Stomach smooth muscle (tissue), 2 donors: ENCODE results near the gene AHNAK2.

Experiments used
- H3K27ac ChIP-seq: one replicate; pipeline ENCODE4 v1.7.0; 2013; ENCODE audit warnings: mild to moderate bottlenecking, low read length, inconsistent platforms
- H3K27me3 ChIP-seq, 2 donors: one replicate each; pipeline ENCODE4 v1.7.0; 2013; ENCODE audit warnings: low read length in 2 of 2; ENCODE audit not compliant: insufficient read depth in 2 of 2, control insufficient read depth in 1 of 2
- H3K36me3 ChIP-seq, 2 donors: one replicate each; pipeline ENCODE4 v1.7.0; 2013; ENCODE audit warnings: low read length in 2 of 2; ENCODE audit not compliant: control insufficient read depth in 2 of 2, insufficient read depth in 2 of 2
- H3K4me1 ChIP-seq: one replicate; pipeline ENCODE4 v1.7.0; 2013; ENCODE audit warnings: low read length; ENCODE audit not compliant: control insufficient read depth, insufficient read depth
- H3K4me3 ChIP-seq, 2 donors: one replicate each; pipeline ENCODE4 v1.7.0; 2013; ENCODE audit warnings: low read length in 2 of 2
- H3K9ac ChIP-seq, 2 donors: one replicate each; pipeline ENCODE4 v1.7.0; 2013; ENCODE audit warnings: low read length in 2 of 2, mild to moderate bottlenecking in 1 of 2
- H3K9me3 ChIP-seq, 2 donors: one replicate each; pipeline ENCODE4 v1.7.0; 2013; ENCODE audit warnings: low read length in 2 of 2; ENCODE audit not compliant: control insufficient read depth in 2 of 2
- donor health status: healthy.
- donor health status: Pancreatic carcinoma.

The AHNAK2 gene

GRCh38 chr14:104976198-104977007 is 1.8 kb downstream of the AHNAK2 start:
- H3K4me3 ChIP-seq: peak overlapping the region; percentile 75 to 79
- H3K9ac ChIP-seq: peak overlapping the region; percentile 36 to 70
- peak overlapping the region; percentile 89 for H3K27ac ChIP-seq
- no peaks in the 10 kb centered on the region for H3K27me3 ChIP-seq
- peaks cover 84% of the 10 kb centered on the region for H3K4me1 ChIP-seq
- no peaks in the 10 kb centered on the region for H3K36me3 ChIP-seq
- H3K9me3 ChIP-seq: no peaks in the 10 kb centered on the region

DNA sequence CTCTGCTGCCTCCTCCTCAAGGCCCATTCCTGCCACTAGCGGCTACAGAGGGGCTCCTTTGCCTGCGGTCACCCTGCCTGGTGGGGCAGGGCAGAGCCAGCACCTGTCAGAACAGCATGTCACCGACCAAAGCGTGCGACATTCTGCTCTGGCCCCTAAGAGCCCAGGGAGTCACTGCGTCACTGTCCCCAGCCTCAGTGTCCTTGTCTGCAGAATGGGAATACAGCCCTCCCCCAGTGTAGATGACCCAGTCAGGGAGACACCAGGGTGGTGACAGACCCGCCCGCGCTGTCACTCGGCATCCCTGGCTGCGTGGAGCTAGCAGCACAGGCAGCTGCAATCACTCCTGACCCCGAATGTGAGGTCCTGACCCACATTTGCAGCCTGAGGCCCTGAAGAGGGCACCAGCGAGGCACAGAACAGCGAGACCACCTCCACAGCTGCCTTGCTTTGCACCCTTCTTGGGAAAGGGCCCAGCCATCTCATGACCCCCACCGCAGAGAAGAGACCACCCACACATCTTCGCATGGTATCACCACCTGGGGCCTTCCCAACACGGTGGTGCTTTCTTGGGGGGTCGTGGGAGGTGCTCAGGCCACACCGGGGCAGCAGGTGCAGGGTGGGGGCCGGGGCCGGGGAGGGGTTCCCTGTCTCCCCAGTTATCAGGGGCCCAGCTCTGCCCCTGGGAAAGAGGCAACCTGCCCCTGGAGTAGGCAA is 2.5 kb downstream of the AHNAK2 start:
- peak overlapping the region in 1 of 2 donors; percentile 42 for H3K9ac ChIP-seq
- H3K27me3 ChIP-seq: no peaks in the 10 kb centered on the region
- peak overlapping the region in 1 of 2 donors; percentile 79 for H3K4me3 ChIP-seq
- H3K4me1 ChIP-seq: peaks cover 92% of the 10 kb centered on the region
- no peaks in the 10 kb centered on the region for H3K9me3 ChIP-seq
- H3K27ac ChIP-seq: peak overlapping the region; percentile 89
- no peaks in the 10 kb centered on the region for H3K36me3 ChIP-seq

DNA sequence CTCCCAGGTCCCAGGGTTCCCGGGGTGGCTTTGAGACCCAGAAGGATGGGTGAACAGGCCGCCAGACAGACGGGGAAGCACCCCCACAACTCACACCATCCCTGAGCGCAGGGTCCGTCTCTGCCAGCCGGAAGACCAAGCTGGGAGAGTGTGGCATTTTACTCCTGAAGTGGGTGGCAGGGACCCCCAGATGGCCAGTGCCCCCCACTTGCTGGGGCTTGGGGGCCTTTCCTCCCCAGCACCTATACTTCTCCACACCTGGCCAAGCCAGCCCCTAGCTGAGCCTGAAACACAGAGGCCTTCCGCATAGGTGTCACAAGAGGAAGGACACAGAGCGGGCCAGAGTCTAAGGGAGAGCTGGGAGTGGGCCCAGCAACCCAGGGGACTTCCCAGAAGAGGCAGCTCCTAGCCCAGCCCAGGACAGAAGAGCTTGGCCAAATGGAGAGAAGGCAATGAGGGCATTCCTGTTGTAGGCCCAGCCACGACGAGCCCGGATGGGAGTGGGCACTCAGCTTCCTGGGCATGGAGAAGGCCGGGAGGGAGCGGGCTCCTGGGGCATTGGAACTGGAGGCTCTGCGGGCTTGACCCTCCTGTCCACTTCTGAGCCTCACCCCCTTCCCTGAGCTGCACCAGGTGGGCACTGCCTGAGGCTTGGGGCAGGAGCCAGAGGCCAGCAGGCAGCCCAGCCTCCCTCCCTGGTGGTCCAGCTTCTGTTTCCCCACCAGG is 3.3 kb downstream of the AHNAK2 start:
- H3K9ac ChIP-seq: peak overlapping the region; percentile 47 to 59
- peaks cover 91% of the 10 kb centered on the region for H3K4me1 ChIP-seq
- H3K27me3 ChIP-seq: no peaks in the 10 kb centered on the region
- H3K36me3 ChIP-seq: no peaks in the 10 kb centered on the region
- peak overlapping the region; percentile 89 for H3K27ac ChIP-seq
- no peaks in the 10 kb centered on the region for H3K9me3 ChIP-seq
- H3K4me3 ChIP-seq: peak overlapping the region in 1 of 2 donors; percentile 66

- Histone ChIP-seq H3K4me1 (peaks cover 91% of the 10 kb centered on the region), H3K36me3 (no peaks in the 10 kb centered on the region), H3K9me3 (no peaks in the 10 kb centered on the region), H3K9ac (peak overlapping the region; percentile 55 to 59), H3K27ac (peak overlapping the region; percentile 89), H3K27me3 (no peaks in the 10 kb centered on the region), H3K4me3 (peak overlapping the region in 1 of 2 donors; percentile 66)
Measured at GRCh38 chr14:104974146-104974541, 4.0 kb downstream of the AHNAK2 start.

GRCh38 chr14:104973385-104974145 is 4.6 kb downstream of the AHNAK2 start:
- Histone ChIP-seq H3K4me1 (peaks cover 93% of the 10 kb centered on the region), H3K27me3 (no peaks in the 10 kb centered on the region), H3K36me3 (no peaks in the 10 kb centered on the region), H3K9me3 (no peaks in the 10 kb centered on the region), H3K9ac (peak overlapping the region; percentile 55 to 59), H3K4me3 (peak overlapping the region; percentile 46 to 66), H3K27ac (peak overlapping the region; percentile 97)

- H3K9me3 ChIP-seq: no peaks in the 10 kb centered on the region
- peak overlapping the region; percentile 97 for H3K27ac ChIP-seq
- peak overlapping the region; percentile 51 to 62 for H3K9ac ChIP-seq
- H3K27me3 ChIP-seq: no peaks in the 10 kb centered on the region
- H3K4me1 ChIP-seq: peaks cover 96% of the 10 kb centered on the region
- H3K36me3 ChIP-seq: no peaks in the 10 kb centered on the region
- H3K4me3 ChIP-seq: peak overlapping the region; percentile 1 to 66
Measured at GRCh38 chr14:104973135-104973384, 5.1 kb downstream of the AHNAK2 start.

DNA sequence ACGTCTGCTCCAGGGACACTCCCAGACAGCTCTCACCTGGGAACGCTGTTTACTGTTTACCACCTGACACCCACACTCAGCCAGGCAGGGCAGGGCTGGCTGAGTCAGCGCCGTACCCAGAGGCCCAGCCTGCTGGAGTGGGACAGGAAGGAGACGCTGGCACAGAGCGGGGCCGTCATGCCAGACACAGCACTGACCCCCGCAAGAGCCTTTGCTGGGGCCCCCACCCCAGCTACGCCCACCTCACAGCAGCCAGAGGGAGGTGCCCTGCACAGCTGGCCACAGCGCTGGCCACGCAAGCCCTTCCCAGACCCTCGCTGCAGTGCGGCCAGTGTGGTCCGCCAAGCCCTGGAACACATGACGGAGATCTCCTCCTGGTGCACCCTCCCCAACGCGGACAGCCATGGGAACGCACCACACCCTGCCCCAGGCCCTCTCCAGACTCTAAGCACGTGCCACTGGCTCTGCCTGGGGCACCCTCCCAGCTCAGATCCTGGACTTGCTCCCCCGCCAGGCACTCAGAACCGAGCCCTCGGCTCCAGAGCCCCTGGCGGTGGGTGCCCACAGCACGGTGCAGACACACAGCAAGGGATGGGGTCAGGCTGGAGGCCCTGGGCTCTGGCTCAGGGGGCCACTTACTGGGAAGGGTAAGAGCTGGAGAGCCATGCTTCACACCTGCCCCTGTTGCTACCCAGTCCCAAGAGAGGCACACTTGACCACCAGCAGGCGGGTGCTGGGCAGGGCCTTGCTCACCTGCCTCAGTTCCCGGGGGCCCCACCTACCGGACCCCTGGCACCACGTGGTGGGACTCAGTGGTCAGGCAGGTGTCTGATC is 5.7 kb downstream of the AHNAK2 start:
- H3K27ac ChIP-seq: peak overlapping the region; percentile 97
- peak overlapping the region; percentile 1 to 66 for H3K4me3 ChIP-seq
- no peaks in the 10 kb centered on the region for H3K36me3 ChIP-seq
- no peaks in the 10 kb centered on the region for H3K9me3 ChIP-seq
- no peaks in the 10 kb centered on the region for H3K27me3 ChIP-seq
- peaks cover 98% of the 10 kb centered on the region for H3K4me1 ChIP-seq
- peak overlapping the region; percentile 62 for H3K9ac ChIP-seq

DNA sequence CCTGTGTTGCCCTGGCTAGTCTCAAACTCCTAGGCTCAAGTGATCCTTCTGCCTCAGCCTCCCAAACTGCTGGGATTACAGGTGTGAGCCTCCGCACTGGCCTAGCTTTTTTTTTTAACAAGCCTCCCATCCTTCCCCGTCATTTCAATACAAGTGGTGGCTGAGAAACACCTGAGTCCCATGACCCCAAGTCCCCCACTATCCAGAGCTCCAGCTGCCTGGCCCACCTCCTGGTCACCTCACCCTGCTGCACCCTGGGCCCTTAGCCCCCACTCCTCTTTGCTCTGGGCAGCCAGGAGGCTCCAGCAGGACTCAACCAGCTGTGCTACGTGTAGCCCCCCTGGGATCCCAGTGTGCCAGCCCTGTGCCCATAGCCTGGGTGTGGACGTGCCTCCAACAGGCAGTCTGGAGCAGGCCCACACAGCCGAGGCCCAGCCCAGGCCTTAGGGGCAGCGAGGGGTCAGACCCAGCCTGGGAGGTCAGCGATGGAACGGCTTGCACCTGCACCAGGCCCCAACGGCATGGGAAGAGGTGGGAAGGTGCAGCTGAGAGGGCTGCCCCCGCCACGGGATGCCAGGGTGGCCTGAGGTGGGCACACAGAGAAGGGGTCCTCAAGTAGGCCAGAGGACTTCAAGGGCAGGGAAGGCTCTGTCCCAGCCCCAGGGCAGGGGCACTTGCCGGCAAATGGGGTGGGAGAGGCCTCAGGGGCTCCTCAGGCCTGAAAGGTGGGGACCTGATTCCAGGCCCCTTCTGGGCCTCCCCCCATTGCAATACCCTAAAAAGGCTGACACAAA is 6.5 kb downstream of the AHNAK2 start:
- Histone ChIP-seq H3K4me3 (peak overlapping the region in 1 of 2 donors; percentile 22), H3K27me3 (no peaks in the 10 kb centered on the region), H3K9ac (peak overlapping the region; percentile 62), H3K9me3 (no peaks in the 10 kb centered on the region), H3K4me1 (peaks cover 98% of the 10 kb centered on the region), H3K36me3 (no peaks in the 10 kb centered on the region), H3K27ac (peak overlapping the region; percentile 97)

GRCh38 chr14:104970231-104971068 is 7.7 kb downstream of the AHNAK2 start:
- peak overlapping the region; percentile 83 to 84 for H3K4me3 ChIP-seq
- H3K4me1 ChIP-seq: peaks cover 97% of the 10 kb centered on the region
- H3K9me3 ChIP-seq: no peaks in the 10 kb centered on the region
- peak overlapping the region; percentile 97 for H3K27ac ChIP-seq
- peak overlapping the region; percentile 76 to 77 for H3K9ac ChIP-seq
- no peaks in the 10 kb centered on the region for H3K27me3 ChIP-seq
- H3K36me3 ChIP-seq: peaks cover 0 to 1% of the 10 kb centered on the region in 2 donors
